T follicular helper cell (primary cell): ENCODE data around the gene KIAA1671.
A peak's percentile ranks its signal among the peaks of the same experiment; 100 is the strongest.
"Not testable (repeated sequence)": the region's sequence is repeated elsewhere in the genome, so short reads cannot be mapped to it uniquely, and the experiment has no call there.

Experiments
- DNase-seq: peaks from one replicate; pipeline ENCODE4 v3.0.0-alpha.2; 2020; ENCODE audit warnings: low read depth

Gene KIAA1671

DNA sequence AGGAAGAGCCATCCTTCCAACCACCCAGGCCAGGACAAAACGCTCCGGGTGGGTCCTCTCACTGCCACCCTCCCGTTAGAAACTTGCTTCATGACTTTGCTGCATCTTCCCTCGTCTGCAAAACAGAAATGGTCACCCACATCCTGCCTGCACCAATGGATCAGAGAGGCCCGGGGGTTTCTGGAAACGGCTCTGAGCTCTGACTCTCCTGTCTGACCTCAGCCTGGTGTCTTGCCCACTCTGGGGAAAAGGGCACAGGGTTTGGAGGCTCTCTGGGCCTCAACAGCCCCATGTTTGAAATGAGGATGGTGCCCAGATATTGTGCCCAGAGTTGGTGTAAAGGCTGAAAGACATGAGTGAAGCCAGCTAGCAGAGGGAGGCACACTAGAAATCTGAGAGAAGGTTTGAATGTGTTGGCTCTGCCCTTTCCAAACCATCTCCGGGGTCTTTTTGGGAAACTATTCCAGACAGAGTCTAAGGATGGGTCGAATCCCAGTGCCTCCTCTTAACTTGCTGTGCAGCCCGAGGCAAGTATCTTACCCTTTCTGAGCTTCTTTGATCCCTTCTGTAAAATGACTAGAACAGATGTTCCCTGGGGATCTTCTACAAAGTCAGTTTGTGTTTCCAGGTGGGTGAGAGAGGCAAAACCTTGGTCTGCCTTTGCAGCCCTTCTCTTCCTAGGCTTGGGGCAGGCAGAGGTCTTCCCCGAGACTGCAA lies 249.2 kb downstream of the KIAA1671 start:
- no peak for DNase-seq

DNA sequence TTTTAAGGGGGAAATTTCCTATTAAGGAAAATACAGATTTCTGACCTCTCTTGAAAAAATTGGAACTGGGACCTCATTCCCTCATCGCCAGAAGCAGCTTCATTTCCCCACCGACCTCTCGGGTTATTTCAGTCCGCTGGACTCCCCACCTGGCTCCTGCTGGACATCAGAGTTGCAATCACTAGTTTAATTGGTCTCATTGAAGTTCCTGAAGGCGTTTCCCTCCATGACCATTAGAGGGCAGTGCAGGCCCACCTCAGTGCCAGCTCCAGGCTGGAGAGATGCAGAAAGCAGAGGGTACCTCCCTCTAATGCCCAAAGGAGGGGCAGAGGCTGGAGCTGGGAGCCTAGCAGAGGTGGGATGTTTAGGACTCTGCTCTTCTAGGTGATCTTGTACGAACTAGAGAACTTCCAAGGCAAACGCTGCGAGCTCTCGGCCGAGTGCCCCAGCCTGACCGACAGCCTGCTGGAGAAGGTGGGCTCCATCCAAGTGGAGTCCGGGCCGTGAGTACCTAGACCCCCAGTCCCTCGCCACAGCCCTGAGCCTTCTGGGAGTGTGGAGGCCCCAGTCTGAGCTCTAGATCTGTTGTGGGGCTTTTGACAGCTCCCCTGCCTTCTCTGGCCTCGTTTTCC lies 249.9 kb downstream of the KIAA1671 start:
- DNase-seq = peak; percentile 45

DNA sequence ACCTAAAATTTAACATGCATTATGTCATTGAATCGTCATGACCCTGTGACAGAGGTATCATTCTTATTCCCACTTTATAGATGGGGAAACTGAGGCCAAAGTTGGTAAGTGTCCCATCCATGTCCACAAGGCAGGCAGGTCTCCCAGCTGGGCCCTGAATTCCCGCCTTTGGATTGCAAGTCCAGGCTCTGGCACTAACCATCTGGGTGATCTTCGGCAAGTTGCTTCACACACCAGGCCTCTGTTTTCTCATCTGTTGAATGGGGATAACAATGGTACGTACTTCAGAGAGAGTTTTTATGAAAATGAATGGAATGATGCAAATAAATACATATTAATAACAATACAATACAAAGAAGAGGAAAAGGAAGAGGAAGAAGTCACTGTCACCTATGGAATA lies 250.6 kb downstream of the KIAA1671 start:
- DNase-seq = no peak

DNA sequence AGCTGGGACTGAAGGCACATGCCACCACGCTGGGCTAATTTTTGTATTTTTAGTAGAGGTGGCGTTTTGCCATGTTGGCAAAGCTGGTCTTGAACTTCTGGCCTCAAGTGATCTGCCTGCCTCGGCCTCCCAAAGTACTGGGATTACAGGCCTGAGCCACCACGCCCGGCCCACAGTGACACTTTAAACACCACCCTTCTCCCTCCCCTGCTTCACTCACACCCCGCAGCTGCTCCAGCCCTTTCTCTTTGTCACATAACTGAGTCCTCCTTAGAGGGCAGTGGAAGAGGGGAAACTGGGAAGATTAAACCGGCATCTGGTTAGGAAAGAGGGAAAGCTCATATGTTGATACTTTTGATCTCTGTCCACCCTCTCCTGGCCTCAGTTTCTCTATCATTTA lies 252.0 kb downstream of the KIAA1671 start:
- DNase-seq = not testable (repeated sequence)

DNA sequence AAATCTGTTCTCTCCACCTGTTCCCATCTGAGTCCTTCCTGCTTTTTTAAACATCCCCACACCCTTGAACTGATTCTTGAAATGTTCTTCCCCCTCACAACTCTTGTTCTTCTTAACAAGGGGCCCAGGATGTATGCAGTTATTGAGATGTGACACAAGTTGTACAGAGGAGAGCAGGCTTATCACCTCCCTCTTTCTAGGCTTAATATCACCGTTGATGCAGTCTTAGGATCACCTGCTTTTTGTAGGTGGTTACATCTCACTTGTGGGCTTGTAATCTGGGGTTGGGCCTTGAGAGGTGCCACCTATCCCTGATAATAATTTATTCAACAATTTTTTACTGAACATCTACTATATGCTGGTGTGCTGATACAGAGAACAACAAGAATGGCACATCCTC lies 253.3 kb downstream of the KIAA1671 start:
- DNase-seq = no peak

DNA sequence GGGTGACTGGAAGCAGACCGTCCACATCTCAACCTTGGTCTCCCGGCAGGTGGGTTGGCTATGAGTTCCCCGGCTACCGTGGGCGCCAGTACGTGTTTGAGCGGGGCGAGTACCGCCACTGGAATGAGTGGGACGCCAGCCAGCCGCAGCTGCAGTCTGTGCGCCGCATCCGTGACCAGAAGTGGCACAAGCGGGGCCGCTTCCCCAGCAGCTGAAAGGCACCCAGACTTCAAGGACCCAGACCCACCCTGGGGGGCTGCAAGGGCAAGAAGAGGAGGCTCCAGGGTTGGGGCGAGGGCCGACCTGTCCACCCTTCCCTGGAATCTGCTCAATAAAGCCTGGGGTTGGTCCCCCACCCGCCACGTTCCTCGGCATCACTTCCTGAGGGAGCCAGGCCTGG lies 254.5 kb downstream of the KIAA1671 start:
- DNase-seq = no peak

DNA sequence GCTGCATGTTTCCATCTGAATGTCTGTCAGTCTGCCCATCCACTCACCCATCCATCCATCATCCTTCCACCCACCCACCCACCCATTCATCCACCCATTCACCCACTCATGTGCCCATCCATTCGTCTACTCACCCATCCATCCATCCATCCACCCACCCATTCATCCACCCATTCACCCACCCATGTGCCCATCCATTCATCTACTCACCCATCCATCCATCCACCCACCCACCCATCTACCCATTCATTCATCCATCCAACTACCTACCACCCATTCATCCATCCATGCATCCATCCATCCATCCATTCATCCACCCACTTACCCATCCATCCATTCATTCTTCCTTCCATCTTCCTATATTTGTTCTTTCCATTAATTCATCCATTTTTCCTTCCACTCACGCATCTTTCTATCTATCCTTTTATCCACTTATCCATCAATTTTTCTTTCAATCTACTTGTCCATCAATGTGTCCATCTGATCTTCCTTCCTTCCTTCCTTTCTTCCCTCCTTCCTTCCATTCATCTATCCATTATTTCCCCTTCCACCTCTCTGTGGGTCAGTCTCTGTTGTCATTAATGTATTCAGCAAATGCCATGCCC lies 255.1 kb downstream of the KIAA1671 start:
- no peak for DNase-seq

DNA sequence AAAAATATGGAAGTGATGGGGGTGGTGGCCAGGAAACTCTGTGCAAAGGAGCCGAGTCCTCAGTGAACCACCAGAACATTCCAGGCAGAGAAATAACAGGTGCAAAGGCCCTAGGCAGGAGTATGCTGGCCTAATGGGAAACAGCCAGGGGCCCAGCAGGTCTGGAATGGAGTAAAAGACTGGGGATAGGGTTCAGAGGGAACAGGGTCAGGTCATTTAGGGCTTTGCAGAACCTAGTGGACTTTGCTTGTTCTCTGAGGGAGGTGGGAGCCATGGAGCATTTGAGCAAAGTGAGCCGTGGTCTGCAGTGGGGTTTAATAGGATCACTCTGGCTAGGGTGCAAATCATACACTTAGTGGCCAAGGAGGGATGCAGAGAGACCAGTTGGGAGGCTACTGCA lies 255.8 kb downstream of the KIAA1671 start:
- no peak for DNase-seq

DNA sequence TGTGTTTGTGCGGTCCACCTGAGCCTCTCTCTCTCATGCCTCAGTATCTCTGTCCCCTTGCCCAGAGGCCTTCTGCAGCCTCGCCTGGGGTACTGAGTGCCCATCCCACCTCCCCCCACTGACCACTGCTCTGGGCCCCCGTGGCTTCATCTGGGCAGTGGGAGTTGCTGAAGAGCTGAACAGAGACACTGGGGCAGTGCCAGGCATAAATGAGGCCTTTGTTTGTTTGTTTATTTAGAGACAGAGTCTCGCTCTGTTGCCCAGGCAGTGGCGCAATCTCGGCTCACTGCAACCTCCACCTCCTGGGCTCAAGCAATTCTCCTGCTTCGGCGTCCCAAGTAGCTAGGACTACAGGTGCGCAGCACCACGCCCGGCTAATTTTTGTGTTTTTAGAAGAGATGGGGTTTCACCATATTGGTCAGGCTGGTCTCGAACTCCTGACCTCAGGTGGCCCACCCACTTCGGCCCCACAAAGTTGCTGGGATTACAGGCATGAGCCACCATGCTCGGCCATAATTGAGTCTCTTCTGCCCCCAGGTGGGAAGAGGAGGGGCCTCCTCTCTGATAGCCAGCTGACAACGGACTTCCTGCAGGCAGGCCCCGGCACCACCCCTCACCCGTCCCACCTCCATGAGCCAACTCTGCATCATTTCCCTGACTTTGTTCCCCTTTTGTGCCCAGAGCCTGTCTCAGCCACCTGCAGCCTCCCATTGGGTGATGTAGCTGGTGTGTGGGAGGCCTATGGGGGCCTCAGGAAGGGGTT lies 256.4 kb downstream of the KIAA1671 start:
- DNase-seq = no peak

DNA sequence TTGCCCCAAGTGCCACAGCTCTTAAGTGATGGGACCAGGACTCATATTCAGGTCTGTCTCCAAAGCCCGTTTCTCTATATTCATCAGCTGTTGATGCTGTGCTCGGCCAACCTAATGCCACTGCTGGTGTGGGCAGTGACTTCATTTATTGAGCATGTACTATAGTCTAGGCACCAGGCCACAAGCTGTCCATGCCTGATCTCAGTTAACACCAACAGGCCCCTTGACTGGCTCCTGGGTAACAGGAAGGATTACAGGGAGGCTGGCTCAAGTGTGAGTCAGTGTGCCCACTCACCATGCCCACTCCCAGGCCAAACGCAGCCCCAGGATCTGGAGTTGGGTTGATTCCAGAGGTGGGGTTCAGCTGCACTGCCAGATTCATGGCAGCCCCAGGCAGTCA lies 258.3 kb downstream of the KIAA1671 start:
- no peak for DNase-seq

DNA sequence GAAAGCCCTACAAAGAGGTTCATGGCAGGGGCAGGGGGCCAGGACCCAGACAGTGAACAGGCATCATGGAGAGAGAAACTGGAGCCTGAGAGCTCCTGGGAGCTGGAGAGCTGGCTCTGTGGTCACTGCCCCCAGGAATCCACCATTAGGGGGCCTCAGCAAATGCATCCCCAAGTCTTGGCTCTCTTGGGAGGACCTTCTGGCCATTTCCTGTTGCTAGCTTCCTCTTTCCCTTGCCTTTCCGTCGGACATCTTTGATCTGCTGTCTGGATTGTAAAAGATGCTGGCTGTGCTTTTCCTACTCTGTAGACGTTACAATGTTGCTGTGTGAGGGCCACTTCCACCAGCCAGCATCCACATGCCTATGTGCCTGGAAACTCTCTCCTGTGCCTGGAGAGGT lies 259.8 kb downstream of the KIAA1671 start:
- no peak for DNase-seq

DNA sequence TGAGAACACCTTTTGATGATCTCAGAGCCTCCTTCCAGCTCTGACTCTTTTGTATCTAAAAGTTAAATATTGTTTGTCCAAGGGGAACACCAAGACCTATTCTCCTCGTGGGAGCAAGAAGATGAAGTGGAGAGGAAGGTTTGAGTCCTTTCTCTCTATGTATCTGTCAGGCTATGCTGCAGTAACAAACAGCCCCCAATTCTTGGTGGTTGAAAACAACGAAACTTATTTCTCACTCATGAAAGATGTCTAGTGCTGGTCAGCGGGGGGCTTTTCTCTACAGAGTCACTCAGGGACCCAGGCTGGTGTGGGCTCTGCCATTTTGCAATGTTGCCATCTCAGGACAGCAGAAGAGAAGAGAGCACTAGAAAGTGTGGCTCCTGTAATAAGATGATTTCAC lies 260.7 kb downstream of the KIAA1671 start:
- DNase-seq = no peak

DNA sequence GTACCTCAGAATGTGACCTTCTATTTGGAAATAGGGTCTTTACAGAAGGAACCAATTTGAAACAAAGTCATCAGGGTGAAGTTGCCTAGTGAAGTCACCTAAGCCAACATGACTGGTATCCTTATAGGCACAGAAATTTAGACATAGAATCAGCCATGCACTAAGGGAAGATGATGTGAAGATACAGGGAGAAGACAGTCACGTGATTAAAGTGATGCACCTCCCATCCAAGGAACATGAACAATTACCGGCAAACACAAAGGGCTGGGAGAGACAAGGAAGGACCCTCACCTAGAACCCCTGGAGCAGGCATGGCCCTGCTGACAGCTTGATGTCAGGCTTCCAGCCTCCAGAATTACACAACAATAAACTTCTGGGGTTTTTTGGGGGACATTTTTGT lies 263.7 kb downstream of the KIAA1671 start:
- DNase-seq = no peak

DNA sequence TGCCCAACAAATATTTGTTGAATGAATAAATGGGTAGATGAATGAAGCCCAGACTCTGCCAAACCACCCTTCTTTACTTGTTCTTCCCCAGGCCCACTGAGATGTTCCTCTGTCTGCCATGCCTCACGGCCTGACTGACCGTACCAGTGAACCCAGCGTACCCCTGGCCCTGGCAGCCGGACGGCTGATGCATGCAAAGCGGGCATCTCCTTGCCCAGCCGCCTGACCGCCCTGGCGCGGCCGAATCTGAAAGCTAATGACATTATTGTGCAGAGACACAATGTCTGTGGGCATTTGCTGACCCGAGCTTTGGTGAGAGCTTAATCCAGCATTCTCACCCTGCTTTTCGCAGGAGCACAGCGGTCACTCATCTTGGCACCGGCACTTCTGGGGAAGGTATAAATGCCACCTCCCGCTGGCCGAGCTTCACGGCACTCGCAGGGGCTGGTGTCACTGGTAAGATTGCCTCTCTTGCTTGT lies 266.7 kb downstream of the KIAA1671 start, which contains the start of gene CRYBB2:
Gene CRYBB2 (plus strand): TSS at position 429 of the 479 bp plus-strand sequence. CDS start 1,791 bp downstream, outside the sequence.
- DNase-seq = no peak

DNA sequence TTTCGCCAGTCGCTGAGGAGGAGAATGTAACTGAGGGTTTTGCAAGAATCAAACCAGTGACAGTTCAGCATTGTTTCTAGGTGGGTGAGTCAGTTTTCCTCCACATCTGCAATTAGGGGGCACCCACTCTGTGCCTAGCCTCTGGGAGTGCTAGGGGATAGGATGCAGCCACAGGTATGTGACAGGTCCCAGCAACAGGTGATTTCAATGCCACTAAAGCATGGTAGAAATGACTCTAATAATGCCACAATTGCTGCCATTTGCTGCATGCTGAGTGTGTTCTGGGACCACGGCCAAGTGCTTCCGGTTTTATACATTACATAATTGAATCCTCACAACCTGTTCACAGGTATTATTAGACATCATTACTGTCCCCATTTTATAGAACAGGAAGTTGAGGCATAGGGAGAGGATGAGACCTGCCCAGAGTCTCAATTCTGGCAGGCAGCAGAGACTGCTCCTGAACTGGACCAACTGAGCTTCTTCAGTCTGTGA lies 267.5 kb downstream of the KIAA1671 start:
- no peak for DNase-seq

DNA sequence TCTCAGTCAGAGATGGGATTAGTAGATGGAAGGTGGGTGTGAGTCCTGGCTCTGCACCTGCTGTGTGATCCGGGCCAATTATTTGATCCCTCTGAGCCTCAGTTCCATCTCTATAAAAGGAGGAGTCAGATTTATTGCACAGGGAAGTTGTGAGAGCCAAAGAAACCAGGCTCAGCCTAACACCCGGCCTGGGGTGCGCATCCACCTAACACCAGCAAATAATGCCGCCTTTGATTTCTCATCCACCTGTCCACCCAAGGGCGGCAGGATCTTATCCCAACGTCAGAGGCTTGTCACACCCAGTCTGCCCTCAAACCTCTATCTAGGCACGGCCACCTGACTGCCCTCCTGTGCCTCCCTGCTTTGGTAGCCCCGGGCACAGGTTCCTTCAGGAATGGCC lies 269.3 kb downstream of the KIAA1671 start:
- no peak for DNase-seq

DNA sequence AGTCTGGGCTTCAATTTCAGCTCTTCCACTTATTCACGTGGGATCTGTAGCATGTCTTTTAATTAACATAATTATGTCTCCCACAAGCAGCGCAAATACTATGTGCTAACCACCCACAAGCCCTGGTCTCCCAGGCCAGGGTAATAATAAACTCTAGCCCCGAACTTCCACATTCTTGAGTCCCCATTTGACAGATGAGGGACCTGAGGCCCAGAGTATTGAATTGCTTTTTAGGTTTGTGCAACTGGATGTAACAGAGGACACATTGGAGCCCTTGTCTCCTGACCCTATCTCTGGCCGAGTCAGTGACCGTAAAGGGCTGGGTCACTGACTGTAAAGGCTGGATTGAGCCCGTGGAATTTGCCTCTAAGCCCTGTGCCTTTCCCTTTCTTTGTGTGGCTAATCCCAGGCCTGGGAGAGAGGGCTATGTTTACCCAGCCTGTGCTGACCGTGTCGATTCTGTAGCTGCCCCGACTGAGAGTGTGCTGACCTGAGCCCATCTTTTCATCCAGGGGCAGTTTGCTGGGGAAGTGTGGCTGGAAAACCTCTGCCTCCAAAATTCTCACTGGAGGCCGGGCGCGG lies 270.8 kb downstream of the KIAA1671 start:
- DNase-seq = no peak

DNA sequence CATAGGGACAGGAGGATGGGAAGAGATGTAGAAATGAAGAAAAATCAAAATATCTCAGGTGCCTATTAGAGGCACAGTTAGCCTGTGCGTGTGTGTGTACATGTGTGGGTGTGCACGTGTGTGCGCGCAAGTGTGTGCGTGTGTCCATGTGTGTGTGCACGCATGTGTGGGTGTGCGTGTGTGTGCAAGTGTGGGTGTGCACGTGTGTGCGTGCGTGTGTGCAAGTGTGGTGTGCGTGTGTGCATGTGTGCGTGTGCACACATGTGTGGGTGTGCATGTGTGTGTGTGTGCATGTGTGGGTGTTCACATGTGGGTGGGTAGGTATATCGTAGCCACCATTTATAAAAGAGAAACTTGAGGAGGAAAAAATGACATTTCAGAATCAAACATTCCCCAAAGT lies 276.3 kb downstream of the KIAA1671 start:
- DNase-seq = no peak

DNA sequence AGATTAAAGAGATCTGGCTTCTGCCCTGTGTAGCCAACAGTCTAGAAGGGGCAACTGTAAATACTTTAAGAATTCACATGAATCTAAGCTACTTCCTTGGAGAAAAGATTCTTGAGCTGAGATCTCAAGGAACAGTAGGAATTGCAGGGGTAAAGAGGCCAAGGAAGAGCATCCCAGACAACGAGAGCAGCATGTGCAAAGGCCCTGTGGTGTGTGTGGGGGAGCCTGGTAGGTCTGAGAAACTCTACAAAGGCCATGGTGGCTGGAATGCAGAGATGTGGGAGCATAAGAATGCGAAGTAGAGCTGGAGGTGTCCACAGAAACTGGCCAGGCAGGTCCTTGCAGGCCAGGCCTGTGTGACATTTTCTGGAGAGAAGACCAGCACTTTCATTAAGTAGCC lies 278.2 kb downstream of the KIAA1671 start:
- DNase-seq = not testable (repeated sequence)

DNA sequence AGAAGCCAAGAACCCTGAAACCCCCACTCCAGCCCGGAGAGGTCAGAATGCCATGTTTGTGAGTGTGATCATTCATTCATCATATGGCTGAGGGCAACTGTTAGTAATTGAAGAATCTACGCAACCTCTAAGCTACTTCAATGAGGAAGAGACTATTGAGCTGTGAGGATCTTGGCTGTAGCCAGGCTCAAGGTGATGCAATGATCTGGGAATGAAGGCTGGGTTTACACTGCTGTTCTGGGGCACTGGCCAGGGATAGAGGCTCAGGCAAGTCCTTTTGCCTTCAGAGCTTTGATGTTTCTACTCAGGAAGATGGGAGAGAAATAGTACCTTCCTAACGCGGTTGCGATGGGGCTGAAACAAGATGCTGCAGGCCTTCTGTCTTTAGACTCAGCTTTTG lies 279.8 kb downstream of the KIAA1671 start:
- no peak for DNase-seq

DNA sequence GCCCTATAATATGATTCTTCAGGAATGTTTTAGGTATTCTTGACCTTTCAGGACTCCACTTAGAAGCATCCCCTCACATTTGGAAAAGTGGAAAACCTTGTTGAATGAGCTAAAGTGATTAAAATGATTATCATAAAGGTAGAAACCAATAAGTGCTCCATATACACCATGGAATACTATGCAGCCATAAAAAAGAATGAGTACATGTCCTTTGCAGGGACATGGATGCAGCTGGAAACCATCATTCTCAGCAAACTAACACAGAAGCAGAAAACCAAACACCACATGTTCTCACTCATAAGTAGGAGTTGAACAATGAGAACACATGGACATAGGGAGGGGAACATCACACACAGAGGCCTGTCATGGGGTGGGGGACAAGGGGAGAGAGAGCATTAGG lies 281.2 kb downstream of the KIAA1671 start:
- not testable (repeated sequence) for DNase-seq
